IMR-90 (cell line): ENCODE results near the gene FGF12.

Experiments
- CEBPB ChIP-seq: IDR thresholded peaks from 2 replicates; pipeline ENCODE4 v1.6.1; 2012; ENCODE audit warnings: low read depth, low read length, improper control_type of control experiment
- CTCF ChIP-seq: conservative IDR thresholded peaks from 2 replicates; pipeline ENCODE4 v1.5.1; 2012; ENCODE audit warnings: mild to moderate bottlenecking, low read depth, low read length, improper control_type of control experiment
- MXI1 ChIP-seq: IDR thresholded peaks from 2 replicates; pipeline ENCODE4 v1.6.1; 2012; ENCODE audit warnings: low read depth, mild to moderate bottlenecking, low read length, moderate library complexity, borderline replicate concordance
- POLR2A ChIP-seq: IDR thresholded peaks from 2 replicates; pipeline ENCODE4 v1.6.1; 2012; ENCODE audit warnings: mild to moderate bottlenecking, low read depth, low read length
- RAD21 ChIP-seq: IDR thresholded peaks from 2 replicates; pipeline ENCODE4 v1.6.1; 2012; ENCODE audit warnings: low read length, improper control_type of control experiment
- RFX5 ChIP-seq: IDR thresholded peaks from 2 replicates; pipeline ENCODE4 v1.8.0; 2012; ENCODE audit warnings: low read depth, mild to moderate bottlenecking, low read length, moderate library complexity

- no peak for TF ChIP-seq CTCF
- TF ChIP-seq POLR2A: no peak
- no peak for TF ChIP-seq RAD21
- TF ChIP-seq CEBPB: no peak
- TF ChIP-seq RFX5: no peak
- TF ChIP-seq MXI1: no peak
Observed at GRCh38 chr3:192194085-192194484, 533.3 kb downstream of the FGF12 start.
